GM12891 (cell line): ENCODE data around the gene MED20. TPM values are rescaled to one million over a fixed set of nuclear protein-coding genes. Genes with fewer than 3 reads are reported as not detected.

ENCODE experiments used
- DNase-seq: peaks from one replicate; pipeline ENCODE4 v3.0.0; 2011; ENCODE audit warnings: low spot score; ENCODE audit not compliant: insufficient read length
- FAIRE-seq: peaks from 2 replicates; lab custom pipeline; 2011; peaks lifted over from hg19 to GRCh38; lab: Jason Lieb, UNC
- PAX5 ChIP-seq: IDR thresholded peaks from 2 replicates; pipeline ENCODE4 v1.6.1; 2011; ENCODE audit warnings: low read length, moderate library complexity, mild to moderate bottlenecking; ENCODE audit not compliant: insufficient read depth, severe bottlenecking
- POLR2A ChIP-seq: IDR thresholded peaks from 2 replicates; pipeline ENCODE4 v1.6.1; 2011; ENCODE audit warnings: low read depth, low read length, control low read depth
- POLR2AphosphoS5 ChIP-seq: IDR thresholded peaks from 2 replicates; pipeline ENCODE4 v1.6.1; 2011; ENCODE audit warnings: low read depth, low read length, control low read depth
- POU2F2 ChIP-seq: IDR thresholded peaks from 2 replicates; pipeline ENCODE4 v1.6.1; 2011; ENCODE audit warnings: low read depth, mild to moderate bottlenecking, control low read depth, low read length, moderate library complexity
- SPI1 ChIP-seq: IDR thresholded peaks from 2 replicates; pipeline ENCODE4 v1.6.1; 2011; ENCODE audit warnings: low read depth, low read length, control low read depth
- TAF1 ChIP-seq: IDR thresholded peaks from 2 replicates; pipeline ENCODE4 v1.6.1; 2011; ENCODE audit warnings: low read depth, low read length, control low read depth
- polyA plus RNA-seq: library from polyadenylated mRNA; unstranded; fragments of >200 nt; gene quantifications from one replicate; pipeline ENCODE4 v1.2.1, GENCODE V29; 2012; ENCODE audit warnings: low read depth, missing spikeins, inconsistent platforms; ENCODE audit not compliant: missing spikeins

The MED20 gene
- polyA plus RNA-seq, result 7.1 TPM

GRCh38 chr6:41920921-41921711 is at the start of gene MED20, which contains the start of gene BYSL:
TSS of gene MED20 (minus strand) at chr6:41921139. CDS start at chr6:41921018, 121 bp downstream.
TSS of gene BYSL (plus strand) at chr6:41921499. CDS start at chr6:41921563, 64 bp downstream.
- DNase-seq (peak; percentile 91), FAIRE-seq (peak; percentile 76)
- TF ChIP-seq POLR2AphosphoS5 (peak; percentile 35; the same call in 1 of the 2 replicates), TAF1 (peak; percentile 52; the same call in 1 of the 2 replicates), POLR2A (0 out of 2 replicates have a peak, but pooled peaks have one; percentile 40), PAX5 (peak; percentile 7), SPI1 (peak; percentile 66), POU2F2 (peak; percentile 20; the same call in 1 of the 2 replicates)

GRCh38 chr6:41970436-41970846 is 49.5 kb upstream of the MED20 start:
- TF ChIP-seq POLR2AphosphoS5, result no peak
- no peak for TF ChIP-seq TAF1
- no peak for TF ChIP-seq POU2F2
- TF ChIP-seq SPI1, result no peak
- TF ChIP-seq PAX5, result no peak
- no peak for TF ChIP-seq POLR2A
- no peak for FAIRE-seq
- DNase-seq, result no peak

- DNase-seq (no peak), FAIRE-seq (no peak)
These were observed 46.7 kb upstream of the MED20 start for GRCh38 chr6:41967312-41968287.

GRCh38 chr6:41966961-41967311 is 46.0 kb upstream of the MED20 start:
- DNase-seq, result no peak
- FAIRE-seq, result no peak
- TF ChIP-seq TAF1 (no peak), POLR2AphosphoS5 (no peak), POLR2A (no peak), SPI1 (no peak), PAX5 (no peak), POU2F2 (no peak)

More at GRCh38 chr6:41967312-41968287, 46.7 kb upstream of the MED20 start:
- TF ChIP-seq POLR2A, result no peak
- TF ChIP-seq POLR2AphosphoS5, result no peak
- no peak for TF ChIP-seq SPI1
- TF ChIP-seq TAF1, result no peak
- no peak for TF ChIP-seq PAX5
- TF ChIP-seq POU2F2, result no peak

GRCh38 chr6:41966214-41966920 is 45.4 kb upstream of the MED20 start:
- no peak for DNase-seq
- no peak for TF ChIP-seq TAF1
- no peak for TF ChIP-seq PAX5
- TF ChIP-seq POLR2AphosphoS5, result no peak
- no peak for TF ChIP-seq SPI1
- no peak for TF ChIP-seq POLR2A
- TF ChIP-seq POU2F2, result no peak

GRCh38 chr6:41965429-41966213 is 44.7 kb upstream of the MED20 start:
- TF ChIP-seq TAF1, result no peak
- TF ChIP-seq SPI1, result no peak
- no peak for TF ChIP-seq POLR2A
- TF ChIP-seq PAX5, result no peak
- no peak for TF ChIP-seq POU2F2
- TF ChIP-seq POLR2AphosphoS5, result no peak
- DNase-seq (no peak), FAIRE-seq (no peak)

More at GRCh38 chr6:41966214-41966920, 45.4 kb upstream of the MED20 start:
- no peak for FAIRE-seq

GRCh38 chr6:41964201-41964887 is 43.4 kb upstream of the MED20 start:
- no peak for TF ChIP-seq POLR2AphosphoS5
- no peak for TF ChIP-seq PAX5
- no peak for TF ChIP-seq POU2F2
- no peak for TF ChIP-seq TAF1
- TF ChIP-seq POLR2A, result no peak
- TF ChIP-seq SPI1, result no peak
- DNase-seq (no peak), FAIRE-seq (no peak)
